ENCODE measurements around the gene PAIP2B. TPM values are rescaled to one million over a fixed set of nuclear protein-coding genes. Genes with fewer than 3 reads are reported as not detected.

Gene PAIP2B
- total RNA-seq, 1 experiment from 2014 or later: 17.7 TPM

DNA sequence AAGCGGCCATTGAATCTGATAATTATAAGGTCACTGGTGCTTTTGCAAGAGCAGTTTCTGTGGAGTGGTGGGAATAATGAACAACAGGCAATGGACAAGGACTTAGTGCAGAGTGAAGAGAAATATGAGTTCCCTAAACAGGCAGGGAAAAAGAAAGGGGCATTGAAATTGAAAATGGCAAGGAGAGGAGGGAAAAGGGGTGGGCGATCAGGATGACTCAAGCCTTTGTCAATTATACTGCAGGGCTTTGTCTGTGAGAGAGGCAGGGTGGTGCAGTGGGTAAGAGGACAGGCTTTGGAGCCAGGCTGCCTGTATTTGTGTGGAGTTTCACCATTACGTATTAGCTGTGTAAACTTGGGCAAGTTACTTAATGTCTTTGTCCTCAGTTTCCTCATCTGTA lies 29.5 kb upstream of the PAIP2B start:
- no peak overlapping the region for H3K9ac ChIP-seq (ENCODE audit: extremely low read depth, insufficient read length, low read length)
- Mint-ChIP-seq H3K4me3 (no peak overlapping the region), H3K9me3 (peaks cover 4 to 7% of the 10 kb centered on the region in 2 experiments), H3K36me3 (ENCODE audit: insufficient read depth in 1 of 3, low read depth in 3 of 3) (peaks cover 0 to 4% (median 2%) of the 10 kb centered on the region in 3 experiments; a peak in 4 of 7 replicates), H3K27ac (peak overlapping the region in 1 of 3 experiments; percentile 17; a peak in 1 of 7 replicates), H3K27me3 (ENCODE audit: low read depth) (peaks cover 6% of the 10 kb centered on the region; the same call in 1 of the 2 replicates), H3K4me1 (peaks cover 5% of the 10 kb centered on the region in 2 experiments)
- no peak overlapping the region for H3K14ac ChIP-seq (ENCODE audit: insufficient read depth, low read length)
- H3K27ac ChIP-seq (ENCODE audit: insufficient read length, low read depth, low read length): no peak overlapping the region
- H4K91ac ChIP-seq (ENCODE audit: insufficient read length, low read depth, low read length): no peak overlapping the region
- WGBS (ENCODE audit: extremely low coverage, insufficient read length, low lambda C conversion rate): no CpG with 5 or more reads among the region's 3 CpGs
- TF ChIP-seq, protein P1, sequence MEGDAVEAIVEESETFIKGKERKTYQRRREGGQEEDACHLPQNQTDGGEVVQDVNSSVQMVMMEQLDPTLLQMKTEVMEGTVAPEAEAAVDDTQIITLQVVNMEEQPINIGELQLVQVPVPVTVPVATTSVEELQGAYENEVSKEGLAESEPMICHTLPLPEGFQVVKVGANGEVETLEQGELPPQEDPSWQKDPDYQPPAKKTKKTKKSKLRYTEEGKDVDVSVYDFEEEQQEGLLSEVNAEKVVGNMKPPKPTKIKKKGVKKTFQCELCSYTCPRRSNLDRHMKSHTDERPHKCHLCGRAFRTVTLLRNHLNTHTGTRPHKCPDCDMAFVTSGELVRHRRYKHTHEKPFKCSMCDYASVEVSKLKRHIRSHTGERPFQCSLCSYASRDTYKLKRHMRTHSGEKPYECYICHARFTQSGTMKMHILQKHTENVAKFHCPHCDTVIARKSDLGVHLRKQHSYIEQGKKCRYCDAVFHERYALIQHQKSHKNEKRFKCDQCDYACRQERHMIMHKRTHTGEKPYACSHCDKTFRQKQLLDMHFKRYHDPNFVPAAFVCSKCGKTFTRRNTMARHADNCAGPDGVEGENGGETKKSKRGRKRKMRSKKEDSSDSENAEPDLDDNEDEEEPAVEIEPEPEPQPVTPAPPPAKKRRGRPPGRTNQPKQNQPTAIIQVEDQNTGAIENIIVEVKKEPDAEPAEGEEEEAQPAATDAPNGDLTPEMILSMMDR (conservative IDR thresholded peaks at IDR 0.05): no peak
- H3K27me3 ChIP-seq (ENCODE audit: insufficient read depth, low read length): no peaks in the 10 kb centered on the region
- no peak overlapping the region for H2BK5ac ChIP-seq (ENCODE audit: insufficient read length, low read length)
- no peak overlapping the region for H3T11ph ChIP-seq (ENCODE audit: low read length)
- no peak overlapping the region for H2BK20ac ChIP-seq (ENCODE audit: low read depth, low read length, poor library complexity, severe bottlenecking)
- H2BK12ac ChIP-seq (ENCODE audit: insufficient read length, low read depth, low read length): no peak overlapping the region
- no peaks in the 10 kb centered on the region for H4K20me1 ChIP-seq (ENCODE audit: control insufficient read depth, insufficient read depth, insufficient read length)
- no peak overlapping the region for H4K8ac ChIP-seq (replicated peaks; ENCODE audit: insufficient read length, low read depth, low read length)
- H2AFZ ChIP-seq (ENCODE audit: low read length): no peak overlapping the region
- no peak for DNase-seq
- H3K79me2 ChIP-seq (ENCODE audit: insufficient read depth, low read length): no peaks in the 10 kb centered on the region
- no peak overlapping the region for H2BK120ac ChIP-seq (ENCODE audit: low read depth, low read length, poor library complexity, severe bottlenecking)
- no peak overlapping the region for H3K23ac ChIP-seq (ENCODE audit: insufficient read length, low read depth, low read length)
- H2AK5ac ChIP-seq (ENCODE audit: insufficient read length, low read length): no peak overlapping the region
- no peaks in the 10 kb centered on the region for H3K23me2 ChIP-seq (ENCODE audit: insufficient read length, low read depth, low read length, poor library complexity, severe bottlenecking)
- no peak overlapping the region for H2BK15ac ChIP-seq (ENCODE audit: low read depth, low read length)
- no peak overlapping the region for H3K4me2 ChIP-seq (ENCODE audit: insufficient read depth, insufficient read length, low read length)
- H4K5ac ChIP-seq (ENCODE audit: insufficient read length, low read depth, low read length): no peak overlapping the region
- H3K79me1 ChIP-seq (ENCODE audit: insufficient read depth, low read depth, low read length, poor library complexity, severe bottlenecking): no peaks in the 10 kb centered on the region
- H3K56ac ChIP-seq (ENCODE audit: insufficient read length, low read depth, low read length): no peak overlapping the region
- no peak overlapping the region for H3K4ac ChIP-seq (ENCODE audit: low read depth, low read length)
- no peak overlapping the region for H3K18ac ChIP-seq (ENCODE audit: insufficient read length, low read depth, low read length)
- H3K4me1 ChIP-seq (ENCODE audit: insufficient read depth, low read length): no peaks in the 10 kb centered on the region
- no peaks in the 10 kb centered on the region for H3K9me3 ChIP-seq (ENCODE audit: control insufficient read depth, low read depth, low read length)
